NCI-H82 treated with DMSO at 0.1 percent for 48 hours (cell line): ENCODE results near the gene DIRAS1.
"Not testable (repeated sequence)": the region's sequence is repeated elsewhere in the genome, so short reads cannot be mapped to it uniquely, and the experiment has no call there.

ENCODE experiments used
- DNase-seq: peaks from one replicate; lab custom pipeline; 2025; ENCODE audit not compliant: unreplicated experiment; lab: John Stamatoyannopoulos, UW

Gene DIRAS1

GRCh38 chr19:2679439-2679838 lies 41.7 kb downstream of the DIRAS1 start:
- no peak for DNase-seq

GRCh38 chr19:2678948-2679347 lies 42.2 kb downstream of the DIRAS1 start:
- not testable (repeated sequence) for DNase-seq

- no peak for DNase-seq
Measured at GRCh38 chr19:2678044-2678671, 43.0 kb downstream of the DIRAS1 start.

- DNase-seq = no peak
Measured at GRCh38 chr19:2676823-2677222, 44.3 kb downstream of the DIRAS1 start.

- no peak for DNase-seq
Measured at GRCh38 chr19:2675892-2676291, 45.3 kb downstream of the DIRAS1 start.

- DNase-seq = no peak
Measured at GRCh38 chr19:2670217-2670616, 51.0 kb downstream of the DIRAS1 start.

GRCh38 chr19:2668175-2668763 lies 52.9 kb downstream of the DIRAS1 start:
- DNase-seq = no peak

GRCh38 chr19:2667349-2667748 lies 53.8 kb downstream of the DIRAS1 start:
- DNase-seq = not testable (repeated sequence)

- DNase-seq = no peak
Measured at GRCh38 chr19:2666344-2666994, 54.7 kb downstream of the DIRAS1 start.

GRCh38 chr19:2665103-2665502 lies 56.1 kb downstream of the DIRAS1 start:
- DNase-seq = no peak
